GM20000 (cell line): ENCODE results near the gene CACNA2D1.

Experiments used
- DNase-seq: peaks from one replicate; pipeline ENCODE4 v3.0.0; 2012; ENCODE audit warnings: low spot score
- TF ChIP-seq, protein P1 (sequence below): IDR thresholded peaks from 2 replicates; pipeline ENCODE4 v1.5.1; 2012; ENCODE audit warnings: mild to moderate bottlenecking, control low read depth; ENCODE audit errors: extremely low read depth, missing control alignments

CACNA2D1 gene

DNA sequence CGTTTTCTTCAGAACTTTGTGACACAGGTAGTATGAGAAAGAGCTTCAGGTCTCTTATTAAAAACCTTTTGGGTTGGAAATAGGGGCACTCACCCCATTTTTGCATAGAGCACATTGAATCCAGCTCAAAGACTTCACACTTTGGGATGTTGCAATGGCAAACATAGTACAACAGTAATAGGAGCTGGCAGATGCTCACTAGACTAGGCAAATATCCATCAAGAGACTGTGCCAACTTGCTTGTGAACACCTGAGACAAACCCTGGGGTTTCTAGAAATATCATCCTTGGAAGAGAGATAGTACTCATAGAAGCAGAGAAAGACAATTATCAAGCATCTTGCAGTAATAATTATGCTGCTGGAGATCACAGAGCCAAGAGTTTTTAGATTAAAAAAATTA is 280.0 kb downstream of the CACNA2D1 start:
- no peak for DNase-seq
- TF ChIP-seq, protein P1, sequence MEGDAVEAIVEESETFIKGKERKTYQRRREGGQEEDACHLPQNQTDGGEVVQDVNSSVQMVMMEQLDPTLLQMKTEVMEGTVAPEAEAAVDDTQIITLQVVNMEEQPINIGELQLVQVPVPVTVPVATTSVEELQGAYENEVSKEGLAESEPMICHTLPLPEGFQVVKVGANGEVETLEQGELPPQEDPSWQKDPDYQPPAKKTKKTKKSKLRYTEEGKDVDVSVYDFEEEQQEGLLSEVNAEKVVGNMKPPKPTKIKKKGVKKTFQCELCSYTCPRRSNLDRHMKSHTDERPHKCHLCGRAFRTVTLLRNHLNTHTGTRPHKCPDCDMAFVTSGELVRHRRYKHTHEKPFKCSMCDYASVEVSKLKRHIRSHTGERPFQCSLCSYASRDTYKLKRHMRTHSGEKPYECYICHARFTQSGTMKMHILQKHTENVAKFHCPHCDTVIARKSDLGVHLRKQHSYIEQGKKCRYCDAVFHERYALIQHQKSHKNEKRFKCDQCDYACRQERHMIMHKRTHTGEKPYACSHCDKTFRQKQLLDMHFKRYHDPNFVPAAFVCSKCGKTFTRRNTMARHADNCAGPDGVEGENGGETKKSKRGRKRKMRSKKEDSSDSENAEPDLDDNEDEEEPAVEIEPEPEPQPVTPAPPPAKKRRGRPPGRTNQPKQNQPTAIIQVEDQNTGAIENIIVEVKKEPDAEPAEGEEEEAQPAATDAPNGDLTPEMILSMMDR, result no peak

DNA sequence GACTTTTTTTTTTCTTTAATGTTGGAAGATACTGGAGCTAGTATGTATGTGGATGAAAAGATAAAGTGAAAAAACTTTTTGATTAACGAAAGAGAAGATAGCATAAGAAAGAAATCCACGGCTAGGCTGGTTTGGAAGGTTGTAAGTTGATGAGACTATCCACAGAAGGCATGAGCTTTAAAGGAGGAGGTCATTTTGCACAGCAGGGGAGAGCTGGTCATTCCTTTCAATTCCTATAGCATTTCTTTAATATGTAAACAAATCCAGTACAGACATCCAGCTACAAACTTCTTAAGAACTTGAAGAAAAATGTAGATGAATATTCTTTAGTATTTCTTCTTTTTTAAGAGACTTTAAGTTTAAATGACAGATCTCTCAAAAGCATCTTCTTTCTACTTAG is 281.3 kb downstream of the CACNA2D1 start:
- TF ChIP-seq, protein P1, result no peak
- no peak for DNase-seq

DNA sequence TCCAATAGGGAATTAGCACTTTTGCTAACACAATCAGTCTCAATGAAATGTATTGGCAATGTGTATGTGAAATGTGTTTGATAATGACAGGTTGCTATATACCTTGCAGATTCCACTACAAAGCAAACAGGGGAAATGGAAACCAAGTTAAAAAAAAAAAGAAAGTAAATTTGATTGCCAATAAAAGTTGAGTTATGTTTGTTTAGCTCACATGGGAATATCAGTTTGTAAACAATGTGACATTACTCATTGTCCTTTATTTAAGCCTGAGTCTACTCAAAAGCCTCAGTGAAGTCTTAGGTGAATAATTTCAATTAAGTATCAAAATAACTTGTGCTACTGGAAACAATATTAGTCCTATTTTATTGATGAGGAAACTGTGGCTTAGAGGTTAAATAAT is 285.2 kb downstream of the CACNA2D1 start:
- no peak for DNase-seq
- TF ChIP-seq, protein P1, result no peak

DNA sequence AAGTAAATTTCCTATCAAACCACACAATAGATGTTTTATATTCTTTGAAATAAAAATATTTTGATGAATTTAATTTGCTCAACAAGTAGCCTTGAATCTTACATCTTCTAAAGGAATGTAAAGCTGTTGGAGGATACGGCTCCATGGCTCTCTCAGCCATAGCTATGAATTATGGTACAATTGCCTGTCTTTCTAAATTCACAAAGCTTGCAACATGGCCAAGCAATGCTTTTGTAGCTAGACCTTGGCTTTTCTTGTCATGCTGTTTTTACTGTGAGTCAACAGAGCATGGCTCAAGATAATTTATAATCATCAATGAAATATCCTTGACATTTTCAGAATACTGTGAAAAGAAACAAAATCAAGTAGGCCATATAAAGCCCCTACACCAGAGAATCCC is 286.7 kb downstream of the CACNA2D1 start:
- TF ChIP-seq, protein P1, result no peak
- DNase-seq, result no peak

DNA sequence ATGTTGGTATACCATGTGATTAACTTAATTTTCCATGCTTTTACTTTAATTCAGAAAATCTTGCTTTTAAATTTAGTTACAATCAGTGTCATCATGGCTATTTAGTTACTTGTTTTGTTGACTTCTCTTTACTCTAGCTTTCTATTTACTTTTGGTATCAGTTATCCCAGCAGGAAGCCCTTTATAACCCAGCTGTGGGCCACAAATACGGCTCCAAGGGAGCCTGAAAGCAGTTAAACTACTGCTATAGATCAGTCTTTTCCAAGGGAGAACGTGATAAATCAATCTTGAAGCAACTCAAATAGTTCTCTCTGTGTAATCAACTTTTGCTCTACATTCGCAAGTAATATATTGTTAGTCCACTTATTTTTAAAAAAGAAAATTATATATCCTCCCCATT is 287.4 kb downstream of the CACNA2D1 start:
- DNase-seq, result no peak
- TF ChIP-seq, protein P1, result no peak

DNA sequence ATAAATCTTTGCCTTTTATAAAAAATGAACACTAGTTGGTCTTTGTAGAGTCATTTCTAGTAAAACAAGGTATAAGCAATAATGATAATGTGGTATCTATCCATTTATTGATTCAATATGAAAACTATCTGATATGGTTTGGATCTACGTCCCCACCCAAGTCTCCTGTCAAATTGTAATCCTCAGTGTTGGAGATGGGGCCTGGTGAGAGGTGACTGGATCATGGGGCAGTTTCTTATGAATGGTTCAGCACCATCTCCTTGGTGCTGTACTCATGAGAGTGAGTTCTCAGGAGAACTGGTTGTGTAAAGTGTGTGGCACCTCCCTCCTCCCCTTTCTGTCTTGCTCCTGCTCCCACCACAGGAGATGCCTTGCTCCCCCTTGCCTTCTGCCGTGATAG is 288.8 kb downstream of the CACNA2D1 start:
- no peak for DNase-seq
- TF ChIP-seq, protein P1, result no peak

DNA sequence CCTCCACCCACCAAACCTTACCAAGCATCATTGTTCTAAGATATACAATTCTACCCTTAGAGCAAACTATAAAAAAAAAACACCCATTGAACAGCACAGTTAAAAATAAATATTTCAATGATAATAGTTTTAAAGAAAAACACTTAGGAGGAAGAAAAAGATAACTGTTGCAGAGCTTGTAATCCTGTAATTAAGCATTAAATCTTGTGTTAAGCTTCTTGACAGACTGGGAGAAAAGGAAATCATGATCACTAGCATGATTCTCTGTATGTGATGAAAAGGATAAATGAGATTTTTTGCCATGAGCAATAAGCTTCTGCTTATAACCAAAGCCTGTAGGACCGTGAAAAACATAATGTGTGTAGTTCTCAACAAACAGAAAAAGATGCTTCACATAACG is 289.8 kb downstream of the CACNA2D1 start:
- TF ChIP-seq, protein P1, result no peak
- DNase-seq, result no peak
